ENCODE measurements around the gene CALR3.

DNA sequence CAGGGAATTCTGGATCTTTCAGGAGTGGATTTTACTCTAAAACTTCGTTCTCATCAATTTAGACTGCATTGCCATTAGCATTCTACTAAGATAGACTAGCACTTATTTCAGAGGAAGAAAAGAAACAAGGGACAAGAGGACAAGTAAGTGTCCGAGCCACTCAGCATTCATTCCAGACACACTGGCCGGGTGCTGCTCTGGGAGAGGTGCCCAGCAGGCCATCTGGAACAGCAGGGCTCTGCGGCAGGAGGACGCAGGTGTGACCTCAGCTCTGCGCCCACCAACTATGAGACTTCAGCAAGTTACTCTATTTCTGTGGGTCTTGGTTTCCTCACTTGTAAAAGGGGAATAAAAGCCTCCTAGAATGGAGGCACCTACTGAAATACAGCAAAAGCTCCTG, 28.4 kb downstream of the CALR3 start:
- TF ChIP-seq, protein P1, sequence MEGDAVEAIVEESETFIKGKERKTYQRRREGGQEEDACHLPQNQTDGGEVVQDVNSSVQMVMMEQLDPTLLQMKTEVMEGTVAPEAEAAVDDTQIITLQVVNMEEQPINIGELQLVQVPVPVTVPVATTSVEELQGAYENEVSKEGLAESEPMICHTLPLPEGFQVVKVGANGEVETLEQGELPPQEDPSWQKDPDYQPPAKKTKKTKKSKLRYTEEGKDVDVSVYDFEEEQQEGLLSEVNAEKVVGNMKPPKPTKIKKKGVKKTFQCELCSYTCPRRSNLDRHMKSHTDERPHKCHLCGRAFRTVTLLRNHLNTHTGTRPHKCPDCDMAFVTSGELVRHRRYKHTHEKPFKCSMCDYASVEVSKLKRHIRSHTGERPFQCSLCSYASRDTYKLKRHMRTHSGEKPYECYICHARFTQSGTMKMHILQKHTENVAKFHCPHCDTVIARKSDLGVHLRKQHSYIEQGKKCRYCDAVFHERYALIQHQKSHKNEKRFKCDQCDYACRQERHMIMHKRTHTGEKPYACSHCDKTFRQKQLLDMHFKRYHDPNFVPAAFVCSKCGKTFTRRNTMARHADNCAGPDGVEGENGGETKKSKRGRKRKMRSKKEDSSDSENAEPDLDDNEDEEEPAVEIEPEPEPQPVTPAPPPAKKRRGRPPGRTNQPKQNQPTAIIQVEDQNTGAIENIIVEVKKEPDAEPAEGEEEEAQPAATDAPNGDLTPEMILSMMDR (IDR thresholded peaks at IDR 0.05), result no peak
- TF ChIP-seq POLR2A (IDR thresholded peaks at IDR 0.05), result no peak
- TF ChIP-seq POLR2AphosphoS5 (IDR thresholded peaks at IDR 0.05; ENCODE audit: insufficient read depth in 1 of 2, low read depth in 1 of 2), result no peak
